Mucosa of rectum (tissue), 2 donors: ENCODE data around the gene DLGAP1.

Experiments
- H3K27ac ChIP-seq, 2 donors: one replicate each; pipeline ENCODE4 v1.7.0; 2013; ENCODE audit warnings: inconsistent platforms in 2 of 2, low read depth in 2 of 2, low read length in 2 of 2
- H3K27me3 ChIP-seq, 2 donors: one replicate each; pipeline ENCODE4 v1.7.0; 2013; ENCODE audit warnings: low read length in 2 of 2; ENCODE audit not compliant: control insufficient read depth in 2 of 2, insufficient read depth in 2 of 2
- H3K36me3 ChIP-seq, 2 donors: one replicate each; pipeline ENCODE4 v1.7.0; 2013; ENCODE audit warnings: low read length in 2 of 2; ENCODE audit not compliant: control insufficient read depth in 2 of 2, insufficient read depth in 2 of 2
- H3K4me1 ChIP-seq, 2 donors: one replicate each; pipeline ENCODE4 v1.7.0; 2013; ENCODE audit warnings: low read length in 2 of 2, mild to moderate bottlenecking in 1 of 2; ENCODE audit not compliant: control insufficient read depth in 2 of 2, insufficient read depth in 2 of 2
- H3K4me3 ChIP-seq, 2 donors: one replicate each; pipeline ENCODE4 v1.7.0; 2013; ENCODE audit warnings: low read length in 2 of 2
- H3K9ac ChIP-seq, 2 donors: one replicate each; pipeline ENCODE4 v1.7.0; 2013; ENCODE audit warnings: low read length in 2 of 2, low read depth in 1 of 2, mild to moderate bottlenecking in 1 of 2
- H3K9me3 ChIP-seq, 2 donors: one replicate each; pipeline ENCODE4 v1.7.0; 2013; ENCODE audit warnings: low read length in 2 of 2; ENCODE audit not compliant: control insufficient read depth in 2 of 2
- donor health status: healthy.
- donor health status: Normal muscosa, but diverticular disease.

The DLGAP1 gene

DNA sequence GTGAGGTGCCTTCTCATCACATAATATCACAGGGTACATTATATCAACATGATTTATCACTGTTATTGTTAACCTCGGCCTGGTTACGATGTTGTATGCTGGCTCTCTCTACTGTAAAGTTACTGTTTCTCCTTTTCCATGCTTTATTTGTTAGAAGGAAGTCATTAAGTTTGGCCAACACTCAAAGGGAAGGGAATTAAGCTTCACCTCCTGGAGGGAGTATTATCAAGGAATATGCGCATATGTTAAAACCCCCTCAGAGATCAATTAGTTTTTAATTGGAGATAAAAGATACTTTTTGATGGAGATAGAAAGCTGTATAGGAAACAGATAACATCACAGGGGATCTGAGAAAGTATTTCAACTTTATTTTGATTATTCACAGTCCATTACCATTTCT lies 221.6 kb downstream of the DLGAP1 start:
- H3K4me1 ChIP-seq: no peaks in the 10 kb centered on the region

DNA sequence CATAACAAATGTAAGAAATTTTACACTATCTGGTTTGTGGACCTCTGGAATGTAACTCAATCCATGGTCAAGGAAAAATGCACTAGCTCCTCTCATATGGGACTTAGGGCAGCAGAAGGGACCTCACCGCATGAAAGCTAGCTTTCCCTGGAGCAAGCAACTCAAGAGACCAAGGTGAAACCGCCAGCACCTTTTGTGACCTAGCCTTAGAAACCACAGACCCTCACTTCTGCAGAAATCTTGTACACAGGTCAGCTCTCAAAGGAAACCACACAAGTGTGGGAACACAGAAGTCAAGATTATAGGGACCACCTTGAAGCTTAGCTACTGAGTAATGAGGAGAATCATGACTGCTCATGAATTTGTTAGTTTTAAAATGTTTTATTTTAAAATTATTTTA lies 222.5 kb downstream of the DLGAP1 start:
- H3K27ac ChIP-seq: no peak overlapping the region
- H3K27me3 ChIP-seq: no peaks in the 10 kb centered on the region
- no peak overlapping the region for H3K4me3 ChIP-seq
- no peaks in the 10 kb centered on the region for H3K4me1 ChIP-seq
- H3K36me3 ChIP-seq: no peaks in the 10 kb centered on the region
- H3K9ac ChIP-seq: no peak overlapping the region
- H3K9me3 ChIP-seq: no peaks in the 10 kb centered on the region

More for the DNA sequence above, 221.6 kb downstream of the DLGAP1 start:
- no peaks in the 10 kb centered on the region for H3K9me3 ChIP-seq
- no peak overlapping the region for H3K27ac ChIP-seq
- no peak overlapping the region for H3K9ac ChIP-seq
- no peaks in the 10 kb centered on the region for H3K27me3 ChIP-seq
- H3K36me3 ChIP-seq: no peaks in the 10 kb centered on the region
- no peak overlapping the region for H3K4me3 ChIP-seq

- Histone ChIP-seq H3K27ac (no peak overlapping the region), H3K9ac (no peak overlapping the region), H3K27me3 (no peaks in the 10 kb centered on the region), H3K9me3 (no peaks in the 10 kb centered on the region), H3K4me3 (no peak overlapping the region), H3K36me3 (no peaks in the 10 kb centered on the region), H3K4me1 (no peaks in the 10 kb centered on the region)
Observed at GRCh38 chr18:4231260-4231659, 223.8 kb downstream of the DLGAP1 start.

DNA sequence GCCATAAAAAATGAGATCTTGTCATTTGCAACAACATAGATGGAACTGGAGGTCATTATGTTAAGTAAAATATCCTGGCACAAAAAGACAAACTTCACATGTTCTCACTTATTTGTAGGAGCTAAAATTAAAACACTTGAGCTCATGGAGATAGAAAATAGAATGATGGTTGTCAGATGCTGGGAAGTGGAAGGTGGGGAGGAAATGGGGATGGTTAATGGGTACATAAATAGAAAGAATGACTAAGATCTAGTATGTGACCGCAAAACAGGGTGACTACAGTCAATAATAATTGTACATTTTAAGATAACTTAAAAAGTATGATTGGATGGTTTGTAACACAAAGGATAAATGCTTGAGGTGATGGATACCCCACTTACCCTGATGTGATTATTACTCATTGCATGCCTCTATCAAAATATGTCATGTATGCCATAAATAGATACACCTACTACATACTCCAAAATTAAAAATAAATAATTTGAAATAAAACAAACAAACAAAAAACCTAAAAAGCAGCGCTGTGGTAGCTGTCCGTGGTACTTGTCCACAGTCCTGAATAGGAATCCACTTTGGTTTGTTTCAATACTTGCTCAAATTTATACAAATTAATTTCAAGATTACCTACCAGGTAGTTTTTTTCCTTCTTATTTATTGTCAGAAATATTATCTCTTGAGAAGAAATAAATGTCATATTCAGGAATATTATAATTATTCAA lies 224.5 kb downstream of the DLGAP1 start:
- Histone ChIP-seq H3K27me3 (no peaks in the 10 kb centered on the region), H3K27ac (no peak overlapping the region), H3K9me3 (no peaks in the 10 kb centered on the region), H3K4me3 (no peak overlapping the region), H3K4me1 (no peaks in the 10 kb centered on the region), H3K9ac (no peak overlapping the region), H3K36me3 (no peaks in the 10 kb centered on the region)

- H3K27me3 ChIP-seq: no peaks in the 10 kb centered on the region
- H3K27ac ChIP-seq: no peak overlapping the region
- H3K9me3 ChIP-seq: no peaks in the 10 kb centered on the region
- H3K36me3 ChIP-seq: no peaks in the 10 kb centered on the region
- no peaks in the 10 kb centered on the region for H3K4me1 ChIP-seq
- no peak overlapping the region for H3K4me3 ChIP-seq
- no peak overlapping the region for H3K9ac ChIP-seq
Observed at GRCh38 chr18:4224031-4224704, 230.9 kb downstream of the DLGAP1 start.

- Histone ChIP-seq H3K36me3 (no peaks in the 10 kb centered on the region), H3K27ac (no peak overlapping the region), H3K9me3 (no peaks in the 10 kb centered on the region), H3K4me3 (no peak overlapping the region), H3K27me3 (no peaks in the 10 kb centered on the region), H3K9ac (no peak overlapping the region), H3K4me1 (no peaks in the 10 kb centered on the region)
Observed at GRCh38 chr18:4211111-4211837, 243.8 kb downstream of the DLGAP1 start.

DNA sequence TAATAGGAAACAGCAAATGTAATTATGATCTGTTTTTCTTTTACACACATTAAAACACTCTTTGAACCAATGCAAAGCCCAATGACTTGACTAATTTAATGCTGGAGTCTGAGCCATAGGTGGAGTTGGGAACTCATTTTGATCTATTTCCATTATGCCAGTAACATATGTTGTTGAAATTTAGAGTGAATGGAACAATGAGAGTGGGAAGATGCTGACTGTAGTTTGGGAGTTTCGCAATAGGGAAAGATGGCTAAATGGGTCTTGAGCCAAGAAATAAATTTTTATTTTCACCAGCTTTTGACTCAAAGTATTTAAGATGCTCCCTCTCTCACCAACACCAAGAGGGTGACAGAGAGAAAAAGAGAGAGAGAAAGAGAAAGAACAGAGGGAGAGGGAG lies 246.7 kb downstream of the DLGAP1 start:
- no peaks in the 10 kb centered on the region for H3K27me3 ChIP-seq
- no peak overlapping the region for H3K27ac ChIP-seq
- H3K9ac ChIP-seq: no peak overlapping the region
- H3K36me3 ChIP-seq: no peaks in the 10 kb centered on the region
- no peaks in the 10 kb centered on the region for H3K4me1 ChIP-seq
- no peaks in the 10 kb centered on the region for H3K9me3 ChIP-seq
- H3K4me3 ChIP-seq: no peak overlapping the region

DNA sequence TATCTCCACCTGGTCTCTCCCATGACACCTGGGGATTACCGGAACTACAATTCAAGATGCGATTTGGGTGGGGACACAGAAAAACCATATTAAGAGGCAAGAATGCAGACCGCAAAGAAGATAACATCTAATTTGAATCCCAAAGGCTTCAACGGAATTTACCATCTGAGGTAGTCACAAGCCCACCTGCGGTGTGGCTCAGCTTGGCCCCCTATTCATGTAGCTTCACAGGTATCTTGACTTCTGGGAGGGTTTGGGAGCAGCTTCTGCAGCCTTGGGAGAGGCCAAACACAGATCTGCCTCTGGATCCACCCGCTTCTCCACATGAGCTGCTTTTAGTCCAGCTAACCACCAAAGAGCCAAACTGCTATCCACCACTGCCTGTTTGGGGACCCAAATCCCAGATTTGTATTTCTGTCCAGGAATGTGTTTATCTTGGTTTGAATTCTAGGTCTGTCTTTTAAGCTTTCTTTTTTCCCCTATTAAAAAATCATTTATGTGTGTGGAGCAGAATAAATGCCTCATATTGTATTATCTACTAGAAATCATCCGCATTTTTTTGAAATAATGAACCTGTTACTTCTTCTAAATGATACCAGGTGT lies 247.6 kb downstream of the DLGAP1 start:
- no peaks in the 10 kb centered on the region for H3K36me3 ChIP-seq
- no peaks in the 10 kb centered on the region for H3K4me1 ChIP-seq
- H3K27ac ChIP-seq: no peak overlapping the region
- H3K9me3 ChIP-seq: no peaks in the 10 kb centered on the region
- H3K4me3 ChIP-seq: no peak overlapping the region
- no peaks in the 10 kb centered on the region for H3K27me3 ChIP-seq
- no peak overlapping the region for H3K9ac ChIP-seq

GRCh38 chr18:4204438-4204720 lies 250.7 kb downstream of the DLGAP1 start:
- Histone ChIP-seq H3K27ac (no peak overlapping the region), H3K9me3 (no peaks in the 10 kb centered on the region), H3K4me1 (no peaks in the 10 kb centered on the region), H3K27me3 (no peaks in the 10 kb centered on the region), H3K4me3 (no peak overlapping the region), H3K9ac (no peak overlapping the region), H3K36me3 (no peaks in the 10 kb centered on the region)
